ENCODE measurements around the gene FLNC. TPM values are rescaled to one million over a fixed set of nuclear protein-coding genes. Genes with fewer than 3 reads are reported as not detected.

The FLNC gene
- polyA plus RNA-seq, 1 of the 3 experiments (the other 2 are of a cell fraction) = 43.7 TPM

GRCh38 chr7:128795129-128795528, 35.1 kb upstream of the FLNC start:
- no peak overlapping the region for H3K9ac ChIP-seq
- H2AFZ ChIP-seq (ENCODE audit: low read depth) = no peak overlapping the region
- CTCF ChIA-PET = interaction anchor here (1.0 to 1.7 kb wide), 3 partner anchors 12 to 83 kb away, joined by 3 read pairs; no protein-coding TSS in a partner anchor
- H3K4me1 ChIP-seq (ENCODE audit: control insufficient read depth in 1 of 2, insufficient read depth in 2 of 2, low read depth in 1 of 2, low read length in 1 of 2) = peaks cover 15 to 21% of the 10 kb centered on the region in 2 experiments
- H3K9me2 ChIP-seq = no peaks in the 10 kb centered on the region
- no peaks in the 10 kb centered on the region for H3K9me3 ChIP-seq
- no peak overlapping the region for H3K4me2 ChIP-seq
- 0 out of 2 replicates have a peak, but pooled peaks cover 3% of the 10 kb centered on the region for H3K79me2 ChIP-seq (ENCODE audit: insufficient read depth)
- peaks cover 26% of the 10 kb centered on the region for H3F3A ChIP-seq (replicated peaks; ENCODE audit: insufficient read depth)
- 92% methylated on average over 4 of the region's 4 CpGs for WGBS (ENCODE audit: low lambda C conversion rate)
- DNase-seq = no peak
- no peak overlapping the region for H3K27ac ChIP-seq (ENCODE audit: low read depth in 2 of 2, low read length in 1 of 2)
- H3K27me3 ChIP-seq (ENCODE audit: insufficient read depth) = no peaks in the 10 kb centered on the region
- H4K20me1 ChIP-seq (ENCODE audit: insufficient read depth) = no peaks in the 10 kb centered on the region
- POLR2A ChIA-PET = no interaction called here
- TF ChIP-seq TAF1 (IDR thresholded peaks at IDR 0.05; ENCODE audit: borderline replicate concordance, low read depth, low read length) = no peak
- H3K36me3 ChIP-seq (replicated peaks in 1 of 2; ENCODE audit: control insufficient read depth in 1 of 2, insufficient read depth in 2 of 2, low read length in 1 of 2) = peaks cover 11 to 18% of the 10 kb centered on the region in 2 experiments
- H3K4me3 ChIP-seq (ENCODE audit: low read depth in 2 of 2, low read length in 1 of 2) = no peak overlapping the region

GRCh38 chr7:128796327-128796726, 33.9 kb upstream of the FLNC start:
- Histone ChIP-seq H3K36me3 (replicated peaks in 1 of 2; ENCODE audit: control insufficient read depth in 1 of 2, insufficient read depth in 2 of 2, low read length in 1 of 2) (peaks cover 18 to 20% of the 10 kb centered on the region in 2 experiments), H3K4me2 (peak overlapping the region; percentile 22), H3K79me2 (ENCODE audit: insufficient read depth) (0 out of 2 replicates have a peak, but pooled peaks cover 3% of the 10 kb centered on the region), H3K27me3 (ENCODE audit: insufficient read depth) (no peaks in the 10 kb centered on the region), H2AFZ (ENCODE audit: low read depth) (peak overlapping the region; percentile 33; the same call in 1 of the 2 replicates), H3K4me1 (ENCODE audit: control insufficient read depth in 1 of 2, insufficient read depth in 2 of 2, low read depth in 1 of 2, low read length in 1 of 2) (peaks cover 15 to 16% of the 10 kb centered on the region in 2 experiments), H4K20me1 (ENCODE audit: insufficient read depth) (no peaks in the 10 kb centered on the region), H3F3A (replicated peaks; ENCODE audit: insufficient read depth) (peaks cover 20% of the 10 kb centered on the region), H3K9me2 (no peaks in the 10 kb centered on the region), H3K4me3 (ENCODE audit: low read depth in 2 of 2, low read length in 1 of 2) (no peak overlapping the region), H3K27ac (ENCODE audit: low read depth in 2 of 2, low read length in 1 of 2) (peak overlapping the region in 1 of 2 experiments; percentile 66; a peak in 2 of 4 replicates), H3K9ac (no peak overlapping the region), H3K9me3 (no peaks in the 10 kb centered on the region)
- ChIA-PET POLR2A (no interaction called here), CTCF (interaction anchor here (0.6 to 1.7 kb wide), 2 partner anchors 23 to 99 kb away, joined by 3 read pairs; no protein-coding TSS in a partner anchor)
- WGBS (ENCODE audit: low lambda C conversion rate) = 34% methylated on average over 5 of the region's 5 CpGs
- DNase-seq = no peak
- TF ChIP-seq ELF1 (IDR thresholded peaks at IDR 0.05) = no peak
- peak; percentile 96 for TF ChIP-seq NFIC (IDR thresholded peaks at IDR 0.05; ENCODE audit: borderline replicate concordance)
- peak; percentile 92 for TF ChIP-seq TCF12 (IDR thresholded peaks at IDR 0.05)
- TF ChIP-seq FOXM1 (IDR thresholded peaks at IDR 0.05; ENCODE audit: low read depth) = peak; percentile 54
- TF ChIP-seq RAD21 (IDR thresholded peaks at IDR 0.05; ENCODE audit: low read length) = no peak
- no peak for TF ChIP-seq FOXJ3 (CRISPR knock-in tag; IDR thresholded peaks at IDR 0.05)
- TF ChIP-seq MEF2A (IDR thresholded peaks at IDR 0.05; ENCODE audit: borderline replicate concordance, low read depth) = no peak; the same call in 1 of the 2 replicates
- TF ChIP-seq IRF3 (IDR thresholded peaks at IDR 0.05; ENCODE audit: low read depth, low read length) = no peak
- TF ChIP-seq GATA2 (CRISPR knock-in tag; IDR thresholded peaks at IDR 0.05) = no peak
- peak; percentile 62; the same call in 1 of the 2 replicates for TF ChIP-seq RXRA (IDR thresholded peaks at IDR 0.05; ENCODE audit: borderline replicate concordance, low read depth)
- TF ChIP-seq EZH2phosphoT487 (IDR thresholded peaks at IDR 0.05; ENCODE audit: borderline replicate concordance, low read depth) = no peak
- TF ChIP-seq EP300 (IDR thresholded peaks at IDR 0.05; ENCODE audit: borderline replicate concordance in 1 of 2, low read depth in 1 of 2, low read length in 1 of 2) = peak in 1 of 2 experiments; percentile 77; a peak in 1 of 4 replicates
- TF ChIP-seq CTCF (IDR thresholded peaks at IDR 0.05) = no peak
- no peak for TF ChIP-seq RCOR1 (IDR thresholded peaks at IDR 0.05; ENCODE audit: low read length)
- no peak for TF ChIP-seq NRF1 (IDR thresholded peaks at IDR 0.05; ENCODE audit: low read depth, low read length)
- no peak for TF ChIP-seq MXI1 (IDR thresholded peaks at IDR 0.05; ENCODE audit: low read depth, low read length)
- TF ChIP-seq CHD2 (IDR thresholded peaks at IDR 0.05; ENCODE audit: low read length, partially characterized antibody) = no peak
- no peak for TF ChIP-seq RFX5 (IDR thresholded peaks at IDR 0.05; ENCODE audit: low read length)
- TF ChIP-seq JUND (IDR thresholded peaks at IDR 0.05) = peak; percentile 90
- TF ChIP-seq SMC3 (IDR thresholded peaks at IDR 0.05; ENCODE audit: low read depth, low read length) = no peak
- no peak; the same call in 1 of the 2 replicates for TF ChIP-seq ZBTB33 (IDR thresholded peaks at IDR 0.05; ENCODE audit: borderline replicate concordance, low read depth)
- TF ChIP-seq MAX (IDR thresholded peaks at IDR 0.05; ENCODE audit: low read depth) = peak; percentile 100
- TF ChIP-seq POLR2AphosphoS5 (IDR thresholded peaks at IDR 0.05; ENCODE audit: low read depth, low read length) = no peak
- peak; percentile 74; the same call in 1 of the 2 replicates for TF ChIP-seq YY1 (IDR thresholded peaks at IDR 0.05; ENCODE audit: low read depth)
- peak; percentile 83 for TF ChIP-seq TEAD4 (IDR thresholded peaks at IDR 0.05; ENCODE audit: borderline replicate concordance, insufficient read depth)

Data from SK-N-SH (cell line).